ENCODE results near the gene NENF. TPM values are rescaled to one million over a fixed set of nuclear protein-coding genes. Genes with fewer than 3 reads are reported as not detected.

NENF gene
- total RNA-seq, 2 experiments from 2014 or later: 30.8 to 34.1 TPM

DNA sequence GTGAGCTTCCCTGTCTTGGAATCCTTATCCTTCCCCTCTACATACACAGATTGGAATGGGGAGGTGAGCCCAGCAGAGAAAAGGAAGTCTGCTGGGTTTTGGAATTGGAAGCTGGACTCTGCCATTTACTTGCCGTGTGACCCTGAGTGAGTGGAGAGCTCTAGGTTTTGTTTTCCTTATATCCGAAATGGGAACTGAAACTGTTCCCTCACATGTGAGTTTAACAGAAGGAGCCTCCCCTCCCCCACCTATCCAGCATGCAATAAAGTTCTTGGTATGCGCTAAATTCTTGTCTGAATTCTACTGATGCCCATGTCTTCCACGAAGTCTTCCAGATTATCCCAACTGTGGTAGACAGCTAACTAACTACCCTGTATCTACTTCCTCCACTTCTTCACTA, 58.7 kb downstream of the NENF start:
- Mint-ChIP-seq H3K36me3 (ENCODE audit: low read depth) (no peaks in the 10 kb centered on the region), H3K4me3 (no peak overlapping the region), H3K4me1 (peaks cover 3% of the 10 kb centered on the region), H3K27me3 (no peaks in the 10 kb centered on the region), H3K9me3 (ENCODE audit: low read depth) (no peaks in the 10 kb centered on the region), H3K27ac (no peak overlapping the region)
- CTCF ChIA-PET: interaction anchor here (0.7 to 1.6 kb wide), 2 partner anchors 14 to 503 kb away, joined by 4 to 7 read pairs; no protein-coding TSS in a partner anchor
- ATAC-seq (no peak), DNase-seq (no peak)
- intact Hi-C loops (cut with DNase I, micrococcal nuclease): no loop called here
- POLR2A ChIA-PET: no interaction called here

Other genes starting within 250 kb of the NENF start
- gene PPP2R5A, start 147.5 kb upstream of the NENF start, total RNA-seq: 10 to 100 TPM; 32.3 to 36.1 TPM
- 10 to 100 TPM in 1 of 2 experiments, 1 to 10 TPM in 1; 9.2 to 13.8 TPM for gene PACC1, start 18.0 kb upstream of the NENF start, total RNA-seq
- 10 to 100 TPM; 40.3 to 44.9 TPM for gene ATF3, start 175.8 kb downstream of the NENF start, total RNA-seq